Right lobe of liver (tissue), 4 donors: ENCODE measurements around the gene ABCD2.

ENCODE experiments used
- CTCF ChIP-seq, 4 donors: fragments of 200-600 bp in 3 of 4; fragments of 450-650 bp in 1 of 4; IDR thresholded peaks; one replicate each; pipeline versions ENCODE4 v1.5.1 to v1.8.0; 2016 to 2022; ENCODE audit warnings: antibody characterized with exemption in 4 of 4, mild to moderate bottlenecking in 2 of 4
- POLR2A ChIP-seq: fragments of 450-650 bp; IDR thresholded peaks from one replicate; pipeline ENCODE4 v1.6.1; 2017; ENCODE audit warnings: antibody characterized with exemption, mild to moderate bottlenecking
- donor health status: DM: no; HTN: no; CAD: no.
- donor health status: DM: no; HTN: no; CAD: no.
- donor health status: DM: no; HTN: yes; CAD: no.

GRCh38 chr12:39533951-39534350 lies 85.7 kb downstream of the ABCD2 start:
- no peak for TF ChIP-seq CTCF (IDR thresholded peaks at IDR 0.05)
- no peak for TF ChIP-seq POLR2A
